ENCODE data around the gene MEX3D. TPM values are rescaled to one million over a fixed set of nuclear protein-coding genes. Genes with fewer than 3 reads are reported as not detected.

The MEX3D gene
- total and polyA plus RNA-seq, 2 donors (not counting 1 experiment from before 2014, with no cell fraction given) = 0.73 to 3.0 TPM

DNA sequence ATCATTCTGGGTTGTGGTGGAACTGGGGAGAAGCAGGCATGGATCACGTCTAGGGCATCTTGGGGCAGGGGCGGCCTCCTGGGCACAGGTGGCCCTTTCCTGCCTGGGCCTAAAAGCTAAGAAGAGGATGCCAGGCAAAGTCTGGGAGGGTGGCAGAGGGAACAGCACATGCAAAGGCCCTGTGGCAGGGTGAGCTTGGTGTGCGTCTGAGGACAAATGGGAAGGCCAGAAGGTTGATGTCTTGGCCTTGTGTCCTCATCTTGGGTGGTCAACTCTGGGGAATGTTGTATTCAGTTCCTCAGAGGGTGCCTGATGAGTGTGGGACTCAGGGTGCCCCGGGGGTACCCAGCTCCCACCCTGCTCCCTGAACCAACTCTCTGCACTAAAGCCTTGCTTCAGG lies 49.7 kb downstream of the MEX3D start:
- no peaks in the 10 kb centered on the region for H3K9me3 Mint-ChIP-seq (ENCODE audit: insufficient read depth)
- H3K4me3 ChIP-seq (ENCODE audit: control extremely low read depth in 1 of 5, extremely low read depth in 1 of 5, insufficient read depth in 1 of 5, low read depth in 2 of 5, low read length in 4 of 5) = no peak overlapping the region
- H3K27ac ChIP-seq (ENCODE audit: low read length in 2 of 2) = no peak overlapping the region
- 87% methylated on average over 3 of the region's 4 CpGs for WGBS (ENCODE audit: insufficient coverage)
- H3K9me3 ChIP-seq (ENCODE audit: control extremely low read depth in 1 of 3, control insufficient read depth in 2 of 3, insufficient read depth in 1 of 3, low read length in 2 of 3) = peaks cover 0 to 23% (median 0%) of the 10 kb centered on the region in 3 donors
- H3K27ac Mint-ChIP-seq = no peak overlapping the region
- no peak for TF ChIP-seq EZH2 (IDR thresholded peaks at IDR 0.05; ENCODE audit: borderline replicate concordance, insufficient read depth, low read depth, low read length, poor library complexity, severe bottlenecking)
- no peak for TF ChIP-seq CTCF (IDR thresholded peaks at IDR 0.05)
- no peak overlapping the region for H3K9ac ChIP-seq (ENCODE audit: low read length)
- no peak for ATAC-seq (ENCODE audit: low read depth)
- ChIA-PET POLR2A (no interaction called here), CTCF (interaction anchor here (0.6 kb wide), 1 partner anchor 54 kb away, joined by 4 read pairs; no protein-coding TSS in a partner anchor)
- H3K4me2 ChIP-seq (replicated peaks; ENCODE audit: low read depth, low read length, poor library complexity, severe bottlenecking) = no peak overlapping the region
- H3K4me3 Mint-ChIP-seq = no peak overlapping the region
- no peak overlapping the region for H2AFZ ChIP-seq (ENCODE audit: insufficient read depth, low read depth, low read length, poor library complexity, severe bottlenecking)
- no peaks in the 10 kb centered on the region for H3K36me3 ChIP-seq (replicated peaks in 1 of 2; ENCODE audit: control extremely low read depth in 1 of 2, control insufficient read depth in 1 of 2, extremely low read depth in 1 of 2, insufficient read depth in 2 of 2, low read length in 1 of 2)
- no peak for DNase-seq
- H3K4me1 Mint-ChIP-seq = no peaks in the 10 kb centered on the region
- peaks cover 0 to 37% (median 13%) of the 10 kb centered on the region in 4 experiments for H3K27me3 ChIP-seq (replicated peaks in 1 of 4; ENCODE audit: control extremely low read depth in 1 of 4, control insufficient read depth in 3 of 4, insufficient read depth in 4 of 4, low read length in 3 of 4)
- intact Hi-C loops (cut with micrococcal nuclease) = no loop called here
- H3K4me1 ChIP-seq (ENCODE audit: control insufficient read depth in 2 of 2, insufficient read depth in 2 of 2, low read length in 2 of 2) = peaks cover 3 to 7% of the 10 kb centered on the region in 2 donors
- no peaks in the 10 kb centered on the region for H4K20me1 ChIP-seq (ENCODE audit: control insufficient read depth, insufficient read depth, low read length, poor library complexity, severe bottlenecking)
- H3K79me2 ChIP-seq (ENCODE audit: control insufficient read depth, insufficient read depth, low read length) = no peaks in the 10 kb centered on the region
- peaks cover 28% of the 10 kb centered on the region for H3K27me3 Mint-ChIP-seq

DNA sequence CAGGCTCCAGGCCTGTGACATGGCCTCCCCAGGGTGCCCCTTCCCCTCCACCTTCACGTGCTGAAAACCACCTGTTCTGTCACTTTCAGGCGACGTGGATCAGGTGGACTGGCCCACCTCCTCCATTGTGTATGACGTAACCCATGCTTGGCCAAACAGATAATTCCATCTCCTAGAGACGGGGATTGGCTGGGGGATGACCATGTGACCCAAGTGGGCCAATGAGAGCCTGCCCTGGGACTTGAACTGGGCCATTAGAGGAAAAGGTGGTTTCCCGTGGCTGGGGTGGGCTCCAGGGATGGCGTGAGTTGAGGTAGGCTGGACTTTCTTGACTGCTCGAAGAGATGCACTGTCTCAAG lies 51.8 kb downstream of the MEX3D start:
- WGBS (ENCODE audit: insufficient coverage) = 90% methylated on average over 8 of the region's 8 CpGs
- Mint-ChIP-seq H3K9me3 (ENCODE audit: insufficient read depth) (no peaks in the 10 kb centered on the region), H3K27ac (no peak overlapping the region), H3K4me1 (peaks cover 5% of the 10 kb centered on the region), H3K4me3 (no peak overlapping the region), H3K27me3 (peaks cover 22% of the 10 kb centered on the region)
- ChIA-PET POLR2A (no interaction called here), CTCF (no interaction called here)
- no peak overlapping the region for H3K4me3 ChIP-seq (ENCODE audit: control extremely low read depth in 1 of 5, extremely low read depth in 1 of 5, insufficient read depth in 1 of 5, low read depth in 2 of 5, low read length in 4 of 5)
- peaks cover 0 to 41% (median 11%) of the 10 kb centered on the region in 4 experiments for H3K27me3 ChIP-seq (replicated peaks in 1 of 4; ENCODE audit: control extremely low read depth in 1 of 4, control insufficient read depth in 3 of 4, insufficient read depth in 4 of 4, low read length in 3 of 4)
- no peak overlapping the region for H3K9ac ChIP-seq (ENCODE audit: low read length)
- peaks cover 9 to 13% of the 10 kb centered on the region in 2 donors for H3K4me1 ChIP-seq (ENCODE audit: control insufficient read depth in 2 of 2, insufficient read depth in 2 of 2, low read length in 2 of 2)
- no peaks in the 10 kb centered on the region for H3K79me2 ChIP-seq (ENCODE audit: control insufficient read depth, insufficient read depth, low read length)
- intact Hi-C loops (cut with micrococcal nuclease) = no loop called here
- TF ChIP-seq CTCF (IDR thresholded peaks at IDR 0.05) (no peak), EZH2 (IDR thresholded peaks at IDR 0.05; ENCODE audit: borderline replicate concordance, insufficient read depth, low read depth, low read length, poor library complexity, severe bottlenecking) (no peak)
- no peaks in the 10 kb centered on the region for H3K36me3 ChIP-seq (replicated peaks in 1 of 2; ENCODE audit: control extremely low read depth in 1 of 2, control insufficient read depth in 1 of 2, extremely low read depth in 1 of 2, insufficient read depth in 2 of 2, low read length in 1 of 2)
- ATAC-seq (ENCODE audit: low read depth) (no peak), DNase-seq (no peak)
- no peak overlapping the region for H3K4me2 ChIP-seq (replicated peaks; ENCODE audit: low read depth, low read length, poor library complexity, severe bottlenecking)
- H4K20me1 ChIP-seq (ENCODE audit: control insufficient read depth, insufficient read depth, low read length, poor library complexity, severe bottlenecking) = no peaks in the 10 kb centered on the region
- peaks cover 0 to 28% (median 0%) of the 10 kb centered on the region in 3 donors for H3K9me3 ChIP-seq (ENCODE audit: control extremely low read depth in 1 of 3, control insufficient read depth in 2 of 3, insufficient read depth in 1 of 3, low read length in 2 of 3)
- no peak overlapping the region for H2AFZ ChIP-seq (ENCODE audit: insufficient read depth, low read depth, low read length, poor library complexity, severe bottlenecking)
- no peak overlapping the region for H3K27ac ChIP-seq (ENCODE audit: low read length in 2 of 2)
